ENCODE measurements around the gene RC3H2. TPM values are rescaled to one million over a fixed set of nuclear protein-coding genes. Genes with fewer than 3 reads are reported as not detected.

The RC3H2 gene
- total and polyA plus RNA-seq, 2 of the 8 experiments (the other 6 are each of a cell fraction or from before 2014, with no cell fraction given): 11.2 to 38.4 TPM

GRCh38 chr9:122912964-122913673 lies 8.0 kb upstream of the RC3H2 start, which contains the start of gene ZBTB6 (continued):
- no peak for TF ChIP-seq KDM1A (IDR thresholded peaks at IDR 0.05; ENCODE audit: borderline replicate concordance, low read length)
- 0 out of 2 replicates have a peak, but pooled peaks have one; percentile 62 for TF ChIP-seq SP4 (IDR thresholded peaks at IDR 0.05; ENCODE audit: low read length)
- peak; percentile 39 for TF ChIP-seq SAP30 (IDR thresholded peaks at IDR 0.05; ENCODE audit: insufficient read depth, insufficient replicate concordance, low read length)
- TF ChIP-seq JUN (IDR thresholded peaks at IDR 0.05; ENCODE audit: low read depth, low read length): no peak
- TF ChIP-seq TAF7 (optimal IDR thresholded peaks at IDR 0.05; ENCODE audit: borderline replicate concordance, low read depth, low read length): peak; percentile 61
- TF ChIP-seq CBX8 (IDR thresholded peaks at IDR 0.05; ENCODE audit: borderline replicate concordance, low read depth, low read length): no peak
- TF ChIP-seq ASH2L (IDR thresholded peaks at IDR 0.05; ENCODE audit: low read length): peak; percentile 74
- peak; percentile 76 for TF ChIP-seq PHF8 (conservative IDR thresholded peaks at IDR 0.05; ENCODE audit: low read depth, low read length)
- peak; percentile 70 to 75; a peak in 2 of 4 replicates for TF ChIP-seq SIN3A (conservative IDR thresholded peaks at IDR 0.05 in 1 of 2, IDR thresholded peaks at IDR 0.05 in 1 of 2; ENCODE audit: low read depth in 1 of 2, low read length in 2 of 2)
- TF ChIP-seq SIRT6 (IDR thresholded peaks at IDR 0.05; ENCODE audit: low read length): no peak
- peak; percentile 9; the same call in 1 of the 2 replicates for TF ChIP-seq SIX5 (IDR thresholded peaks at IDR 0.05; ENCODE audit: low read depth, low read length)
- no peak for TF ChIP-seq RXRA (IDR thresholded peaks at IDR 0.05; ENCODE audit: insufficient read depth, low read depth, low read length)
- TF ChIP-seq GABPA (IDR thresholded peaks at IDR 0.05; ENCODE audit: borderline replicate concordance, insufficient read depth, low read length): peak; percentile 93
- TF ChIP-seq CHD1 (IDR thresholded peaks at IDR 0.05; ENCODE audit: low read depth, low read length): no peak
- TF ChIP-seq TAF1 (IDR thresholded peaks at IDR 0.05; ENCODE audit: low read depth, low read length): peak; percentile 88
- no peak; the same call in 1 of the 2 replicates for TF ChIP-seq KDM5A (IDR thresholded peaks at IDR 0.05; ENCODE audit: low read length)
- TF ChIP-seq BACH1 (IDR thresholded peaks at IDR 0.05; ENCODE audit: low read length): no peak
- TF ChIP-seq ATF2 (IDR thresholded peaks at IDR 0.05; ENCODE audit: low read length): no peak; the same call in 1 of the 2 replicates
- no peak for TF ChIP-seq CTCF (IDR thresholded peaks at IDR 0.05; ENCODE audit: control extremely low read depth in 1 of 3, insufficient read depth in 1 of 3, low read depth in 1 of 3, low read length in 3 of 3)
